H1 (cell line): ENCODE measurements around the gene SKAP2. TPM values are rescaled to one million over a fixed set of nuclear protein-coding genes. Genes with fewer than 3 reads are reported as not detected.
A peak's percentile ranks its signal among the peaks of the same experiment; 100 is the strongest.

Source experiments
- CTCF ChIA-PET: fragments of 300-600 bp; sonication (Branson Sonifier 250); formaldehyde crosslinking; loops from one replicate; lab custom pipeline; 2021; ENCODE audit not compliant: partially characterized antibody; lab: Charles Lee
- POLR2A ChIA-PET: fragments of 300-600 bp; sonication (Branson Sonifier 250); formaldehyde crosslinking; loops from one replicate; lab custom pipeline; 2021; ENCODE audit warnings: inconsistent platforms; ENCODE audit not compliant: partially characterized antibody; lab: Charles Lee
- DNase-seq, 2 experiments: peaks; one replicate each; pipeline versions ENCODE4 v3.0.0 to v3.0.0-alpha.2; 2010 to 2022; ENCODE audit warnings: low spot score in 2 of 2, low read depth in 1 of 2, mixed read lengths in 1 of 2
- FAIRE-seq: peaks from 2 replicates; lab custom pipeline; 2011; peaks lifted over from hg19 to GRCh38; lab: Jason Lieb, UNC
- H2AFZ ChIP-seq: 2 replicates; pipeline ENCODE4 v1.8.1; 2012; ENCODE audit warnings: low read length, inconsistent platforms
- H2AK5ac ChIP-seq: 2 replicates; pipeline ENCODE4 v1.6.1; 2013; ENCODE audit warnings: low read depth, low read length
- H2BK120ac ChIP-seq: replicated peaks from 2 replicates; pipeline ENCODE3; 2013; ENCODE audit warnings: low read depth, low read length, inconsistent platforms
- H2BK12ac ChIP-seq: 2 replicates; pipeline ENCODE4 v1.6.1; 2013; ENCODE audit warnings: low read depth, low read length
- H2BK15ac ChIP-seq: 2 replicates; pipeline ENCODE4 v1.6.1; 2013; ENCODE audit warnings: low read length
- H2BK20ac ChIP-seq: 2 replicates; pipeline ENCODE4 v1.6.1; 2013; ENCODE audit warnings: low read length
- H2BK5ac ChIP-seq: 2 replicates; pipeline ENCODE4 v1.6.1; 2013; ENCODE audit warnings: low read depth, low read length
- H3K14ac ChIP-seq: 2 replicates; pipeline ENCODE4 v1.6.1; 2013; ENCODE audit warnings: inconsistent platforms; ENCODE audit not compliant: insufficient read length
- H3K18ac ChIP-seq: 2 replicates; pipeline ENCODE4 v1.6.1; 2013; ENCODE audit warnings: low read length; ENCODE audit errors: extremely low read depth
- H3K23ac ChIP-seq: 2 replicates; pipeline ENCODE4 v1.6.1; 2013; ENCODE audit warnings: inconsistent platforms; ENCODE audit not compliant: insufficient read length
- H3K23me2 ChIP-seq: 2 replicates; pipeline ENCODE4 v1.6.1; 2013; ENCODE audit warnings: low read depth, low read length
- H3K27ac ChIP-seq: 2 replicates; pipeline ENCODE4 v1.6.1; 2011; ENCODE audit warnings: low read depth, low read length, inconsistent platforms
- H3K27me3 ChIP-seq, 4 experiments: replicated peaks in 1 of 4; 1 replicate in 1 of 4; 2 replicates in 3 of 4; pipeline versions ENCODE4 v1.6.1 to v1.8.1; 2011 to 2013; ENCODE audit warnings: low read length in 3 of 4, mild to moderate bottlenecking in 3 of 4, inconsistent platforms in 2 of 4, mixed read lengths in 2 of 4, moderate library complexity in 1 of 4; ENCODE audit not compliant: control insufficient read depth in 3 of 4, insufficient read depth in 3 of 4; ENCODE audit errors: extremely low read depth in 1 of 4
- H3K36me3 ChIP-seq, 4 experiments: 2 replicates each; pipeline versions ENCODE4 v1.6.1 to v1.8.1; 2011 to 2013; ENCODE audit warnings: mild to moderate bottlenecking in 4 of 4, low read length in 3 of 4, moderate library complexity in 2 of 4, control low read depth in 1 of 4, inconsistent platforms in 1 of 4; ENCODE audit not compliant: insufficient read depth in 4 of 4, control insufficient read depth in 2 of 4
- H3K4ac ChIP-seq: replicated peaks from 2 replicates; pipeline ENCODE3; 2013; ENCODE audit warnings: low read length, low read depth, mixed read lengths, inconsistent platforms; ENCODE audit not compliant: insufficient read length
- H3K4me1 ChIP-seq, 4 experiments: replicated peaks in 1 of 4; 1 replicate in 1 of 4; 2 replicates in 3 of 4; pipeline versions ENCODE4 v1.6.1 to v1.8.1; 2011 to 2013; ENCODE audit warnings: low read length in 3 of 4, inconsistent platforms in 2 of 4, mixed read lengths in 1 of 4; ENCODE audit not compliant: insufficient read depth in 4 of 4, control insufficient read depth in 3 of 4
- H3K4me2 ChIP-seq, 2 experiments: 2 replicates each; pipeline versions ENCODE4 v1.6.1 to v1.8.1; 2011 to 2013; ENCODE audit warnings: low read depth in 2 of 2, low read length in 2 of 2, control low read depth in 1 of 2, inconsistent platforms in 1 of 2, mild to moderate bottlenecking in 1 of 2; ENCODE audit not compliant: insufficient read depth in 1 of 2
- H3K4me3 ChIP-seq, 4 experiments: fragments of 200-600, 300-600 bp in 1 of 4; sonication (generic), shearing (Covaris generic), sonication (Bioruptor Twin) in 1 of 4; 2 replicates each; pipeline versions ENCODE4 v1.5.1 to v1.8.1; 2011 to 2016; ENCODE audit warnings: low read length in 4 of 4, low read depth in 3 of 4, control low read depth in 2 of 4, inconsistent platforms in 2 of 4, mild to moderate bottlenecking in 2 of 4, mixed read lengths in 1 of 4, moderate library complexity in 1 of 4; ENCODE audit not compliant: insufficient read depth in 2 of 4; ENCODE audit errors: extremely low read depth in 1 of 4
- H3K56ac ChIP-seq: replicated peaks from 2 replicates; pipeline ENCODE3; 2013; ENCODE audit warnings: low read depth, mild to moderate bottlenecking, mixed read lengths, low read length, inconsistent platforms; ENCODE audit not compliant: insufficient read length
- H3K79me1 ChIP-seq: 2 replicates; pipeline ENCODE4 v1.6.1; 2013; ENCODE audit warnings: low read depth, low read length, control low read depth
- H3K79me2 ChIP-seq, 2 experiments: 2 replicates each; pipeline versions ENCODE4 v1.6.1 to v1.8.1; 2012 to 2013; ENCODE audit warnings: low read length in 2 of 2, mild to moderate bottlenecking in 2 of 2, inconsistent platforms in 1 of 2; ENCODE audit not compliant: insufficient read depth in 2 of 2, control insufficient read depth in 1 of 2
- H3K9ac ChIP-seq, 4 experiments: replicated peaks in 1 of 4; 1 replicate in 1 of 4; 2 replicates in 3 of 4; pipeline versions ENCODE4 v1.6.1 to v1.8.1; 2011 to 2013; ENCODE audit warnings: low read depth in 3 of 4, low read length in 3 of 4, control low read depth in 2 of 4, mild to moderate bottlenecking in 2 of 4, moderate library complexity in 2 of 4, inconsistent platforms in 1 of 4; ENCODE audit errors: extremely low read depth in 1 of 4
- H3K9me3 ChIP-seq, 2 experiments: 2 replicates each; pipeline versions ENCODE4 v1.6.1 to v1.8.1; 2012 to 2013; ENCODE audit warnings: mild to moderate bottlenecking in 2 of 2, moderate library complexity in 2 of 2, control low read depth in 1 of 2, inconsistent platforms in 1 of 2, low read depth in 1 of 2, low read length in 1 of 2, mixed read lengths in 1 of 2; ENCODE audit not compliant: insufficient read depth in 2 of 2
- H4K20me1 ChIP-seq, 2 experiments: replicated peaks in 1 of 2; 2 replicates each; pipeline versions ENCODE3 to v1.8.1; 2011 to 2013; ENCODE audit warnings: inconsistent platforms in 2 of 2, low read length in 2 of 2, mild to moderate bottlenecking in 1 of 2; ENCODE audit not compliant: insufficient read depth in 2 of 2, control insufficient read depth in 1 of 2
- H4K5ac ChIP-seq: 2 replicates; pipeline ENCODE4 v1.6.1; 2013; ENCODE audit warnings: low read length, low read depth, mixed read lengths, inconsistent platforms; ENCODE audit not compliant: insufficient read length
- H4K8ac ChIP-seq: 2 replicates; pipeline ENCODE4 v1.8.0; 2013; ENCODE audit warnings: mild to moderate bottlenecking, moderate library complexity, low read length, inconsistent platforms; ENCODE audit not compliant: insufficient read depth; ENCODE audit errors: extremely low read depth
- H4K91ac ChIP-seq: replicated peaks from 2 replicates; pipeline ENCODE3; 2013; ENCODE audit warnings: low read length, mixed read lengths, inconsistent platforms; ENCODE audit not compliant: insufficient read length
- BACH1 ChIP-seq: IDR thresholded peaks from 2 replicates; pipeline ENCODE4 v1.6.1; 2012; ENCODE audit warnings: low read length, improper control_type of control experiment
- BCL11A ChIP-seq, 2 experiments: IDR thresholded peaks; one replicate each; pipeline ENCODE4 v1.6.1; 2011; ENCODE audit warnings: low read depth in 2 of 2, low read length in 2 of 2, mild to moderate bottlenecking in 2 of 2
- CEBPB ChIP-seq: IDR thresholded peaks from 2 replicates; pipeline ENCODE4 v1.6.1; 2012; ENCODE audit warnings: low read depth, low read length
- CHD2 ChIP-seq: IDR thresholded peaks from 2 replicates; pipeline ENCODE4 v1.6.1; 2012; ENCODE audit warnings: low read length, improper control_type of control experiment
- HDAC6 ChIP-seq: IDR thresholded peaks from one replicate; pipeline ENCODE4 v1.7.1; 2012; ENCODE audit warnings: low read depth, mild to moderate bottlenecking, inconsistent platforms, low read length, moderate library complexity
- KDM1A ChIP-seq: fragments of 200-600, 300-600 bp; sonication (generic); IDR thresholded peaks from 2 replicates; pipeline ENCODE4 v1.7.1; 2016; ENCODE audit warnings: mild to moderate bottlenecking, low read length, borderline replicate concordance
- KDM4A ChIP-seq: IDR thresholded peaks from one replicate; pipeline ENCODE4 v1.7.1; 2012; ENCODE audit warnings: low read depth, mild to moderate bottlenecking, moderate library complexity, low read length, inconsistent platforms; ENCODE audit not compliant: severe bottlenecking
- MAFK ChIP-seq: IDR thresholded peaks from 2 replicates; pipeline ENCODE4 v1.6.1; 2012; ENCODE audit warnings: low read depth, mild to moderate bottlenecking, improper control_type of control experiment, low read length
- POLR2AphosphoS5 ChIP-seq: IDR thresholded peaks from 2 replicates; pipeline ENCODE4 v1.6.1; 2011; ENCODE audit warnings: low read depth, low read length
- RBBP5 ChIP-seq: IDR thresholded peaks from 2 replicates; pipeline ENCODE4 v1.7.1; 2012; ENCODE audit warnings: low read depth, mild to moderate bottlenecking, inconsistent platforms, low read length, moderate library complexity, borderline replicate concordance
- RXRA ChIP-seq: IDR thresholded peaks from 2 replicates; pipeline ENCODE4 v1.6.1; 2011; ENCODE audit warnings: low read depth, mild to moderate bottlenecking, low read length, moderate library complexity; ENCODE audit not compliant: insufficient read depth
- WGBS, 2 experiments: shearing (Covaris generic) in 1 of 2; methylation state at CpG; one replicate each; pipeline versions ENCODE4 v1.1.6 to v1.1.7; 2013 to 2015; ENCODE audit warnings: low lambda C conversion rate in 2 of 2, mixed read lengths in 2 of 2, inconsistent platforms in 1 of 2, low coverage in 1 of 2, missing lambda C conversion rate in 1 of 2; ENCODE audit not compliant: insufficient replicate concordance in 2 of 2, insufficient coverage in 1 of 2, insufficient read length in 1 of 2; ENCODE audit errors: extremely low coverage in 1 of 2, missing lambda C conversion rate in 1 of 2; 5-methylcytosine and 5-hydroxymethylcytosine counted together
- polyA plus RNA-seq, 7 experiments: library from polyadenylated mRNA; depleted of rRNA in 3 of 7; stranded (reverse) in 5 of 7; unstranded in 2 of 7; fragments of >200 nt in 5 of 7; fragments of 200-250 nt in 2 of 7; gene quantifications; 1 replicate in 5 of 7; 2 replicates in 1 of 7; 4 replicates in 1 of 7; pipeline versions ENCODE4 v1.2.1 to v1.2.3, GENCODE V29; 2011 to 2013; ENCODE audit warnings: missing spikeins in 2 of 7, mixed read lengths in 2 of 7
- total RNA-seq: library from RNA; stranded (reverse); fragmentation: NEBNext Ultra II Directional; extraction: Animal tissue kit (Norgen Biotek cat#: 25700); gene quantifications from 2 replicates; pipeline ENCODE4 v1.2.1, GENCODE V29; 2021

The SKAP2 gene
- total and polyA plus RNA-seq, 2 of the 8 experiments (the other 6 are each of a cell fraction or from before 2014, with no cell fraction given): 0.53 to 5.1 TPM

- H3K4me2 ChIP-seq: no peak overlapping the region
- no peak for TF ChIP-seq RXRA
- TF ChIP-seq POLR2AphosphoS5: no peak
- TF ChIP-seq BCL11A (IDR thresholded peaks at IDR 0.05; ENCODE audit: low read depth in 2 of 2, low read length in 2 of 2): no peak
- TF ChIP-seq RBBP5: no peak
- no peak for TF ChIP-seq KDM4A
- no peak for TF ChIP-seq MAFK
- no peak for TF ChIP-seq BACH1
- no peak for TF ChIP-seq HDAC6
- no peak for TF ChIP-seq CEBPB
- TF ChIP-seq CHD2: no peak
- no peak for TF ChIP-seq KDM1A
- TF ChIP-seq, all 59 proteins: peak for 0
- FAIRE-seq: no peak
- Histone ChIP-seq H3K79me1 (no peaks in the 10 kb centered on the region), H3K27me3 (0 out of 7 replicates have a peak, but pooled peaks cover 0 to 2% (median 0%) of the 10 kb centered on the region in 4 experiments), H3K56ac (peak overlapping the region; percentile 83), H2AK5ac (peak overlapping the region; percentile 96), H3K4me3 (no peak overlapping the region), H3K4me1 (no peaks in the 10 kb centered on the region), H3K9ac (no peak overlapping the region; a peak in 1 of 7 replicates), H2BK5ac (no peak overlapping the region), H3K79me2 (no peaks in the 10 kb centered on the region), H3K23me2 (peaks cover 15% of the 10 kb centered on the region), H3K14ac (no peak overlapping the region), H4K8ac (peak overlapping the region; percentile 42; the same call in 1 of the 2 replicates), H2BK120ac (no peak overlapping the region), H2AFZ (no peak overlapping the region), H4K20me1 (peaks cover 0 to 10% of the 10 kb centered on the region in 2 experiments), H2BK15ac (peak overlapping the region; percentile 83), H2BK20ac (peak overlapping the region; percentile 6; the same call in 1 of the 2 replicates), H4K91ac (peak overlapping the region; percentile 88), H3K36me3 (no peaks in the 10 kb centered on the region), H3K4ac (no peak overlapping the region), H3K9me3 (no peaks in the 10 kb centered on the region), H3K18ac (no peak overlapping the region), H2BK12ac (no peak overlapping the region), H3K23ac (no peak overlapping the region), H3K27ac (no peak overlapping the region), H4K5ac (no peak overlapping the region)
- ChIA-PET CTCF (no interaction called here), POLR2A (no interaction called here)
- 89% methylated on average over 5 of the region's 5 CpGs; no CpG with 5 or more reads in 1 of the 2 experiments for WGBS, 2 experiments
- DNase-seq: no peak
Measured at GRCh38 chr7:26639695-26640094, 224.7 kb downstream of the SKAP2 start.
